CD4-positive, alpha-beta memory T cell (primary cell): ENCODE measurements around the gene SSR1. TPM values are rescaled to one million over a fixed set of nuclear protein-coding genes. Genes with fewer than 3 reads are reported as not detected.
A peak's percentile ranks its signal among the peaks of the same experiment; 100 is the strongest.
"Not testable (repeated sequence)": the region's sequence is repeated elsewhere in the genome, so short reads cannot be mapped to it uniquely, and the experiment has no call there.

ENCODE experiments used
- CTCF ChIA-PET: fragments of 350-600 bp; sonication (Branson Sonifier 250); formaldehyde crosslinking; loops from one replicate; lab custom pipeline; 2021; ENCODE audit warnings: inconsistent platforms; ENCODE audit not compliant: partially characterized antibody; lab: Charles Lee
- POLR2A ChIA-PET: fragments of 350-600 bp; sonication (Branson Sonifier 250); formaldehyde crosslinking; loops from one replicate; lab custom pipeline; 2021; ENCODE audit not compliant: partially characterized antibody; lab: Charles Lee
- DNase-seq, 5 donors: peaks; one replicate each; pipeline versions ENCODE4 v3.0.0 to v3.0.0-alpha.2; 2020 to 2022; ENCODE audit warnings: mixed read lengths in 1 of 5
- H3K27ac ChIP-seq: one replicate; pipeline ENCODE4 v1.7.0; 2013; ENCODE audit warnings: low read depth, low read length
- H3K27me3 ChIP-seq: 2 replicates; pipeline ENCODE4 v1.7.0; 2013; ENCODE audit warnings: mild to moderate bottlenecking, low read length, moderate library complexity; ENCODE audit not compliant: insufficient read depth
- H3K36me3 ChIP-seq: 2 replicates; pipeline ENCODE4 v1.7.0; 2013; ENCODE audit warnings: mild to moderate bottlenecking, low read length, moderate library complexity; ENCODE audit not compliant: insufficient read depth
- H3K4me1 ChIP-seq: 2 replicates; pipeline ENCODE4 v1.7.0; 2013; ENCODE audit warnings: mild to moderate bottlenecking, low read length, moderate library complexity; ENCODE audit not compliant: insufficient read depth
- H3K4me3 ChIP-seq, 2 donors: one replicate each; pipeline ENCODE4 v1.7.0; 2013; ENCODE audit warnings: low read length in 2 of 2, mild to moderate bottlenecking in 1 of 2
- H3K9me3 ChIP-seq, 2 donors: one replicate each; pipeline ENCODE4 v1.7.0; 2013; ENCODE audit warnings: low read length in 2 of 2, control low read depth in 1 of 2; ENCODE audit not compliant: control insufficient read depth in 1 of 2
- H3K27ac Mint-ChIP-seq, 7 donors: one replicate each; pipeline ENCODE4 v1.8.0; 2020 to 2021; ENCODE audit warnings: mixed read lengths in 7 of 7, mild to moderate bottlenecking in 6 of 7, inconsistent platforms in 3 of 7, moderate library complexity in 3 of 7
- H3K27me3 Mint-ChIP-seq, 2 donors: one replicate each; pipeline ENCODE4 v1.8.0; 2020 to 2021; ENCODE audit warnings: mixed read lengths in 2 of 2
- H3K36me3 Mint-ChIP-seq, 2 donors: one replicate each; pipeline ENCODE4 v1.8.0; 2020 to 2021; ENCODE audit warnings: mixed read lengths in 2 of 2, inconsistent platforms in 1 of 2, mild to moderate bottlenecking in 1 of 2
- H3K4me1 Mint-ChIP-seq, 4 donors: one replicate each; pipeline ENCODE4 v1.8.0; 2020 to 2021; ENCODE audit warnings: mixed read lengths in 4 of 4, mild to moderate bottlenecking in 1 of 4
- H3K4me3 Mint-ChIP-seq, 8 donors: one replicate each; pipeline ENCODE4 v1.8.0; 2020 to 2021; ENCODE audit warnings: mixed read lengths in 8 of 8, mild to moderate bottlenecking in 7 of 8, moderate library complexity in 6 of 8, inconsistent platforms in 3 of 8
- H3K9me3 Mint-ChIP-seq, 8 donors: one replicate each; pipeline ENCODE4 v1.8.0; 2020 to 2021; ENCODE audit warnings: mixed read lengths in 8 of 8, mild to moderate bottlenecking in 5 of 8, inconsistent platforms in 3 of 8, moderate library complexity in 1 of 8
- intact Hi-C: fragments of 100-400 bp; cut with micrococcal nuclease; formaldehyde crosslinking; loops from one replicate; pipeline ENCODE4 v1.15.1; 2023
- polyA plus RNA-seq, 2 donors: library from polyadenylated mRNA; unstranded; fragments of 300-500 nt; fragmentation: Illumina TruSeq; gene quantifications; one replicate each; pipeline ENCODE4 v1.2.3, GENCODE V29; 2021
- total RNA-seq, 2 experiments: library from RNA; stranded (reverse); gene quantifications; one replicate each; pipeline ENCODE4 v1.2.3, GENCODE V29; 2021

The SSR1 gene
- total and polyA plus RNA-seq, 4 experiments from 2014 or later: 150 to 232 (median 168) TPM

GRCh38 chr6:7269816-7270215, 43.2 kb downstream of the SSR1 start:
- ChIA-PET POLR2A (no interaction called here), CTCF (interaction anchor here (2.7 kb wide), 1 partner anchor 345 kb away, joined by 7 read pairs; no protein-coding TSS in a partner anchor)
- DNase-seq: no peak

GRCh38 chr6:7268816-7269555, 44.0 kb downstream of the SSR1 start:
- no peak overlapping the region for H3K27ac ChIP-seq
- intact Hi-C loops: no loop called here
- H3K27me3 ChIP-seq: no peaks in the 10 kb centered on the region
- no peak overlapping the region for H3K4me3 ChIP-seq
- H3K36me3 ChIP-seq: no peaks in the 10 kb centered on the region
- Mint-ChIP-seq H3K4me1 (no peaks in the 10 kb centered on the region), H3K27ac (no peak overlapping the region), H3K36me3 (peaks cover 0 to 9% of the 10 kb centered on the region in 2 donors), H3K27me3 (peaks cover 0 to 3% of the 10 kb centered on the region in 2 donors), H3K9me3 (peaks cover 0 to 12% (median 0%) of the 10 kb centered on the region in 8 donors), H3K4me3 (no peak overlapping the region)
- H3K9me3 ChIP-seq: no peaks in the 10 kb centered on the region
- no peak for DNase-seq
- no peaks in the 10 kb centered on the region for H3K4me1 ChIP-seq
- CTCF ChIA-PET: interaction anchor here (2.7 kb wide), 1 partner anchor 346 kb away, joined by 7 read pairs; no protein-coding TSS in a partner anchor
- POLR2A ChIA-PET: no interaction called here

More at GRCh38 chr6:7269816-7270215, 43.2 kb downstream of the SSR1 start:
- intact Hi-C loops: no loop called here
- no peak overlapping the region for H3K4me3 ChIP-seq
- H3K9me3 Mint-ChIP-seq: peaks cover 0 to 12% (median 0%) of the 10 kb centered on the region in 8 donors
- H3K27ac Mint-ChIP-seq: peak overlapping the region in 1 of 7 donors; percentile 37
- no peaks in the 10 kb centered on the region for H3K4me1 ChIP-seq
- no peak overlapping the region for H3K4me3 Mint-ChIP-seq
- no peaks in the 10 kb centered on the region for H3K9me3 ChIP-seq
- H3K27ac ChIP-seq: no peak overlapping the region
- no peaks in the 10 kb centered on the region for H3K36me3 ChIP-seq
- peaks cover 0 to 9% of the 10 kb centered on the region in 2 donors for H3K36me3 Mint-ChIP-seq
- H3K27me3 Mint-ChIP-seq: peaks cover 0 to 3% of the 10 kb centered on the region in 2 donors
- no peaks in the 10 kb centered on the region for H3K27me3 ChIP-seq
- H3K4me1 Mint-ChIP-seq: no peaks in the 10 kb centered on the region

GRCh38 chr6:7268362-7268761, 44.6 kb downstream of the SSR1 start:
- no peak for DNase-seq
- Mint-ChIP-seq H3K4me3 (no peak overlapping the region), H3K27ac (no peak overlapping the region), H3K9me3 (peaks cover 0 to 12% (median 0%) of the 10 kb centered on the region in 8 donors), H3K27me3 (peaks cover 0 to 3% of the 10 kb centered on the region in 2 donors), H3K36me3 (peaks cover 0 to 9% of the 10 kb centered on the region in 2 donors), H3K4me1 (no peaks in the 10 kb centered on the region)
- Histone ChIP-seq H3K27me3 (no peaks in the 10 kb centered on the region), H3K27ac (no peak overlapping the region), H3K4me1 (no peaks in the 10 kb centered on the region), H3K36me3 (no peaks in the 10 kb centered on the region), H3K9me3 (no peaks in the 10 kb centered on the region), H3K4me3 (no peak overlapping the region)
- POLR2A ChIA-PET: no interaction called here
- CTCF ChIA-PET: interaction anchor here (1.3 kb wide), 1 partner anchor 348 kb away, joined by 4 read pairs; no protein-coding TSS in a partner anchor
- intact Hi-C loops: no loop called here

- H3K36me3 ChIP-seq: no peaks in the 10 kb centered on the region
- peaks cover 0 to 3% of the 10 kb centered on the region in 2 donors for H3K27me3 Mint-ChIP-seq
- H3K36me3 Mint-ChIP-seq: peaks cover 0 to 9% of the 10 kb centered on the region in 2 donors
- POLR2A ChIA-PET: no interaction called here
- H3K4me1 ChIP-seq: no peaks in the 10 kb centered on the region
- no peak overlapping the region for H3K4me3 Mint-ChIP-seq
- no peak for DNase-seq
- intact Hi-C loops: no loop called here
- no peaks in the 10 kb centered on the region for H3K27me3 ChIP-seq
- H3K4me3 ChIP-seq: no peak overlapping the region
- CTCF ChIA-PET: interaction anchor here (1.3 to 8.6 kb wide), 2 partner anchors 10 to 349 kb away, joined by 4 to 55 read pairs; no protein-coding TSS in a partner anchor
- no peaks in the 10 kb centered on the region for H3K4me1 Mint-ChIP-seq
- H3K9me3 ChIP-seq: no peaks in the 10 kb centered on the region
- no peak overlapping the region for H3K27ac ChIP-seq
- H3K27ac Mint-ChIP-seq: peak overlapping the region in 1 of 7 donors; percentile 55
- peaks cover 0 to 12% (median 0%) of the 10 kb centered on the region in 8 donors for H3K9me3 Mint-ChIP-seq
These were observed 45.4 kb downstream of the SSR1 start for GRCh38 chr6:7267466-7268091.

GRCh38 chr6:7267071-7267465, 45.9 kb downstream of the SSR1 start:
- ChIA-PET CTCF (interaction anchor here (1.3 to 8.6 kb wide), 2 partner anchors 10 to 349 kb away, joined by 4 to 55 read pairs; no protein-coding TSS in a partner anchor), POLR2A (no interaction called here)

GRCh38 chr6:7265385-7265726, 47.6 kb downstream of the SSR1 start:
- H3K36me3 Mint-ChIP-seq, intact Hi-C loops, H3K4me3 Mint-ChIP-seq, H3K27me3 ChIP-seq, H3K36me3 ChIP-seq, H3K9me3 ChIP-seq, H3K27me3 Mint-ChIP-seq, H3K27ac Mint-ChIP-seq, POLR2A ChIA-PET, H3K27ac ChIP-seq, H3K4me3 ChIP-seq, DNase-seq: not testable (repeated sequence)
- peaks cover 0 to 12% (median 0%) of the 10 kb centered on the region in 8 donors for H3K9me3 Mint-ChIP-seq
- CTCF ChIA-PET: interaction anchor here (0.9 to 8.6 kb wide), 3 partner anchors 12 to 22 kb away, joined by 3 to 55 read pairs (median 4); no protein-coding TSS in a partner anchor
- H3K4me1 ChIP-seq: peaks cover 17% of the 10 kb centered on the region
- peaks cover 7 to 22% (median 13%) of the 10 kb centered on the region in 4 donors for H3K4me1 Mint-ChIP-seq

More at GRCh38 chr6:7267071-7267465, 45.9 kb downstream of the SSR1 start:
- Mint-ChIP-seq H3K9me3 (peaks cover 0 to 12% (median 0%) of the 10 kb centered on the region in 8 donors), H3K36me3 (peaks cover 0 to 9% of the 10 kb centered on the region in 2 donors), H3K27me3 (peaks cover 3 to 5% of the 10 kb centered on the region in 2 donors), H3K4me3 (no peak overlapping the region), H3K27ac (no peak overlapping the region), H3K4me1 (peaks cover 0 to 5% (median 3%) of the 10 kb centered on the region in 4 donors)
- H3K27me3 ChIP-seq: no peaks in the 10 kb centered on the region
- no peaks in the 10 kb centered on the region for H3K36me3 ChIP-seq
- DNase-seq: no peak
- H3K27ac ChIP-seq: no peak overlapping the region
- intact Hi-C loops: no loop called here
- no peak overlapping the region for H3K4me3 ChIP-seq
- no peaks in the 10 kb centered on the region for H3K9me3 ChIP-seq
- H3K4me1 ChIP-seq: peaks cover under 1% of the 10 kb centered on the region
